ENCODE measurements around the gene KREMEN1. TPM values are rescaled to one million over a fixed set of nuclear protein-coding genes. Genes with fewer than 3 reads are reported as not detected.

KREMEN1 gene
- total RNA-seq, 4 donors from 2014 or later = 7.6 to 15.9 (median 8.9) TPM

GRCh38 chr22:29138556-29139305 lies 65.9 kb downstream of the KREMEN1 start:
- TF ChIP-seq CTCF (IDR thresholded peaks at IDR 0.05; ENCODE audit: low read depth) = no peak

GRCh38 chr22:29139965-29140782 lies 67.3 kb downstream of the KREMEN1 start:
- TF ChIP-seq CTCF (IDR thresholded peaks at IDR 0.05; ENCODE audit: low read depth) = no peak

GRCh38 chr22:29141078-29141688 lies 68.3 kb downstream of the KREMEN1 start:
- TF ChIP-seq CTCF (IDR thresholded peaks at IDR 0.05; ENCODE audit: low read depth) = no peak

GRCh38 chr22:29142116-29142515 lies 69.3 kb downstream of the KREMEN1 start:
- no peak for TF ChIP-seq CTCF (IDR thresholded peaks at IDR 0.05; ENCODE audit: low read depth)

GRCh38 chr22:29143941-29144785 lies 71.3 kb downstream of the KREMEN1 start:
- no peak for TF ChIP-seq CTCF (IDR thresholded peaks at IDR 0.05; ENCODE audit: low read depth)

GRCh38 chr22:29144786-29145160 lies 71.9 kb downstream of the KREMEN1 start:
- no peak for TF ChIP-seq CTCF (IDR thresholded peaks at IDR 0.05; ENCODE audit: low read depth)
